ENCODE data around the gene NRTN. TPM values are rescaled to one million over a fixed set of nuclear protein-coding genes. Genes with fewer than 3 reads are reported as not detected.

NRTN gene
- total and polyA plus RNA-seq, 3 experiments from 2014 or later, result 0.26 TPM; not detected in 1

- DNase-seq, result no peak
- Mint-ChIP-seq H3K4me3 (no peak overlapping the region), H3K27me3 (peaks cover 0 to 4% of the 10 kb centered on the region in 2 donors), H3K9me3 (no peaks in the 10 kb centered on the region), H3K4me1 (peaks cover 0 to 5% (median under 1%) of the 10 kb centered on the region in 3 donors), H3K36me3 (no peaks in the 10 kb centered on the region), H3K27ac (no peak overlapping the region)
- H3K4me3 ChIP-seq (ENCODE audit: low read length), result no peak overlapping the region
- no peak overlapping the region for H3K27ac ChIP-seq (ENCODE audit: low read depth, low read length)
- peaks cover 2% of the 10 kb centered on the region for H3K4me1 ChIP-seq (ENCODE audit: insufficient read depth, low read length)
- ChIA-PET CTCF (interaction anchor here (1.7 kb wide), 2 partner anchors 16 to 212 kb away, joined by 3 to 4 read pairs; no protein-coding TSS in a partner anchor), POLR2A (no interaction called here)
- H3K27me3 ChIP-seq (ENCODE audit: insufficient read depth, low read length, poor library complexity, severe bottlenecking), result no peaks in the 10 kb centered on the region
- H3K36me3 ChIP-seq (ENCODE audit: insufficient read depth, low read length), result no peaks in the 10 kb centered on the region
- no peaks in the 10 kb centered on the region for H3K9me3 ChIP-seq (ENCODE audit: low read length)
Observed at GRCh38 chr19:5809469-5809868, 4.6 kb downstream of the NRTN start.

GRCh38 chr19:5811117-5811516 is 6.2 kb downstream of the NRTN start:
- Histone ChIP-seq H3K27ac (ENCODE audit: low read depth, low read length) (no peak overlapping the region), H3K27me3 (ENCODE audit: insufficient read depth, low read length, poor library complexity, severe bottlenecking) (no peaks in the 10 kb centered on the region), H3K4me1 (ENCODE audit: insufficient read depth, low read length) (no peaks in the 10 kb centered on the region), H3K4me3 (ENCODE audit: low read length) (no peak overlapping the region), H3K36me3 (ENCODE audit: insufficient read depth, low read length) (no peaks in the 10 kb centered on the region), H3K9me3 (ENCODE audit: low read length) (no peaks in the 10 kb centered on the region)
- H3K36me3 Mint-ChIP-seq, result no peaks in the 10 kb centered on the region
- no peaks in the 10 kb centered on the region for H3K9me3 Mint-ChIP-seq
- DNase-seq, result no peak
- no peak overlapping the region for H3K4me3 Mint-ChIP-seq
- CTCF ChIA-PET, result no interaction called here
- peaks cover 0 to 4% of the 10 kb centered on the region in 2 donors for H3K27me3 Mint-ChIP-seq
- POLR2A ChIA-PET, result no interaction called here
- H3K27ac Mint-ChIP-seq, result no peak overlapping the region
- H3K4me1 Mint-ChIP-seq, result no peaks in the 10 kb centered on the region

- Histone ChIP-seq H3K4me1 (ENCODE audit: insufficient read depth, low read length) (no peaks in the 10 kb centered on the region), H3K9me3 (ENCODE audit: low read length) (no peaks in the 10 kb centered on the region), H3K27me3 (ENCODE audit: insufficient read depth, low read length, poor library complexity, severe bottlenecking) (no peaks in the 10 kb centered on the region), H3K27ac (ENCODE audit: low read depth, low read length) (no peak overlapping the region), H3K4me3 (ENCODE audit: low read length) (no peak overlapping the region), H3K36me3 (ENCODE audit: insufficient read depth, low read length) (no peaks in the 10 kb centered on the region)
- Mint-ChIP-seq H3K36me3 (no peaks in the 10 kb centered on the region), H3K4me1 (no peaks in the 10 kb centered on the region), H3K27me3 (peaks cover 0 to 9% of the 10 kb centered on the region in 2 donors), H3K9me3 (no peaks in the 10 kb centered on the region), H3K27ac (no peak overlapping the region), H3K4me3 (no peak overlapping the region)
- CTCF ChIA-PET, result no interaction called here
- DNase-seq, result no peak
- POLR2A ChIA-PET, result no interaction called here
Observed at GRCh38 chr19:5814123-5814851, 9.4 kb downstream of the NRTN start.

GRCh38 chr19:5814852-5815246 is 10.0 kb downstream of the NRTN start:
- H3K9me3 Mint-ChIP-seq, result no peaks in the 10 kb centered on the region
- Histone ChIP-seq H3K27me3 (ENCODE audit: insufficient read depth, low read length, poor library complexity, severe bottlenecking) (no peaks in the 10 kb centered on the region), H3K4me1 (ENCODE audit: insufficient read depth, low read length) (no peaks in the 10 kb centered on the region), H3K9me3 (ENCODE audit: low read length) (no peaks in the 10 kb centered on the region), H3K36me3 (ENCODE audit: insufficient read depth, low read length) (no peaks in the 10 kb centered on the region), H3K4me3 (ENCODE audit: low read length) (no peak overlapping the region), H3K27ac (ENCODE audit: low read depth, low read length) (no peak overlapping the region)
- peaks cover 0 to 7% of the 10 kb centered on the region in 2 donors for H3K27me3 Mint-ChIP-seq
- no peak overlapping the region for H3K4me3 Mint-ChIP-seq
- no peak for DNase-seq
- H3K4me1 Mint-ChIP-seq, result no peaks in the 10 kb centered on the region
- H3K27ac Mint-ChIP-seq, result no peak overlapping the region
- CTCF ChIA-PET, result no interaction called here
- POLR2A ChIA-PET, result no interaction called here
- H3K36me3 Mint-ChIP-seq, result no peaks in the 10 kb centered on the region

GRCh38 chr19:5817218-5817617 is 12.4 kb downstream of the NRTN start:
- H3K4me3 Mint-ChIP-seq, result no peak overlapping the region
- no peaks in the 10 kb centered on the region for H3K4me1 ChIP-seq (ENCODE audit: insufficient read depth, low read length)
- ChIA-PET CTCF (no interaction called here), POLR2A (no interaction called here)
- no peak overlapping the region for H3K27ac ChIP-seq (ENCODE audit: low read depth, low read length)
- no peaks in the 10 kb centered on the region for H3K9me3 ChIP-seq (ENCODE audit: low read length)
- H3K9me3 Mint-ChIP-seq, result no peaks in the 10 kb centered on the region
- DNase-seq, result no peak
- H3K36me3 Mint-ChIP-seq, result no peaks in the 10 kb centered on the region
- no peaks in the 10 kb centered on the region for H3K27me3 ChIP-seq (ENCODE audit: insufficient read depth, low read length, poor library complexity, severe bottlenecking)
- peak overlapping the region in 1 of 8 donors; percentile 73 for H3K27ac Mint-ChIP-seq
- no peaks in the 10 kb centered on the region for H3K36me3 ChIP-seq (ENCODE audit: insufficient read depth, low read length)
- no peak overlapping the region for H3K4me3 ChIP-seq (ENCODE audit: low read length)
- H3K4me1 Mint-ChIP-seq, result no peaks in the 10 kb centered on the region
- peaks cover 3 to 10% of the 10 kb centered on the region in 2 donors for H3K27me3 Mint-ChIP-seq

- Mint-ChIP-seq H3K4me1 (no peaks in the 10 kb centered on the region), H3K36me3 (no peaks in the 10 kb centered on the region), H3K4me3 (no peak overlapping the region), H3K9me3 (no peaks in the 10 kb centered on the region), H3K27me3 (peaks cover 3 to 15% of the 10 kb centered on the region in 2 donors), H3K27ac (no peak overlapping the region)
- ChIA-PET POLR2A (interaction anchor here (0.6 kb wide), 1 partner anchor 10 kb away, joined by 3 read pairs; no protein-coding TSS in a partner anchor), CTCF (interaction anchor here (1.3 kb wide), 1 partner anchor 12 kb away, joined by 3 read pairs; no protein-coding TSS in a partner anchor)
- Histone ChIP-seq H3K36me3 (ENCODE audit: insufficient read depth, low read length) (no peaks in the 10 kb centered on the region), H3K4me1 (ENCODE audit: insufficient read depth, low read length) (no peaks in the 10 kb centered on the region), H3K9me3 (ENCODE audit: low read length) (no peaks in the 10 kb centered on the region), H3K27me3 (ENCODE audit: insufficient read depth, low read length, poor library complexity, severe bottlenecking) (no peaks in the 10 kb centered on the region), H3K27ac (ENCODE audit: low read depth, low read length) (no peak overlapping the region), H3K4me3 (ENCODE audit: low read length) (no peak overlapping the region)
- no peak for DNase-seq
Observed at GRCh38 chr19:5818594-5818993, 13.7 kb downstream of the NRTN start.

GRCh38 chr19:5820785-5821184 is 15.9 kb downstream of the NRTN start:
- no peaks in the 10 kb centered on the region for H3K4me1 ChIP-seq (ENCODE audit: insufficient read depth, low read length)
- DNase-seq, result no peak
- H3K4me3 Mint-ChIP-seq, result no peak overlapping the region
- no peaks in the 10 kb centered on the region for H3K36me3 ChIP-seq (ENCODE audit: insufficient read depth, low read length)
- no peaks in the 10 kb centered on the region for H3K36me3 Mint-ChIP-seq
- no peaks in the 10 kb centered on the region for H3K27me3 ChIP-seq (ENCODE audit: insufficient read depth, low read length, poor library complexity, severe bottlenecking)
- H3K4me1 Mint-ChIP-seq, result no peaks in the 10 kb centered on the region
- H3K4me3 ChIP-seq (ENCODE audit: low read length), result no peak overlapping the region
- no peaks in the 10 kb centered on the region for H3K9me3 Mint-ChIP-seq
- H3K9me3 ChIP-seq (ENCODE audit: low read length), result no peaks in the 10 kb centered on the region
- H3K27me3 Mint-ChIP-seq, result peaks cover 3 to 15% of the 10 kb centered on the region in 2 donors
- CTCF ChIA-PET, result interaction anchor here (1.8 kb wide), 1 partner anchor 17 kb away, joined by 6 read pairs; no protein-coding TSS in a partner anchor
- H3K27ac Mint-ChIP-seq, result no peak overlapping the region
- POLR2A ChIA-PET, result no interaction called here
- no peak overlapping the region for H3K27ac ChIP-seq (ENCODE audit: low read depth, low read length)

- Mint-ChIP-seq H3K4me1 (peaks cover 0 to 2% (median 0%) of the 10 kb centered on the region in 3 donors), H3K27ac (peak overlapping the region in 1 of 8 donors; percentile 4), H3K4me3 (peak overlapping the region in 1 of 7 donors; percentile 63), H3K27me3 (peaks cover 3 to 12% of the 10 kb centered on the region in 2 donors), H3K9me3 (no peaks in the 10 kb centered on the region), H3K36me3 (no peaks in the 10 kb centered on the region)
- no peaks in the 10 kb centered on the region for H3K27me3 ChIP-seq (ENCODE audit: insufficient read depth, low read length, poor library complexity, severe bottlenecking)
- no peak overlapping the region for H3K4me3 ChIP-seq (ENCODE audit: low read length)
- CTCF ChIA-PET, result interaction anchor here (1.8 kb wide), 1 partner anchor 18 kb away, joined by 6 read pairs; no protein-coding TSS in a partner anchor
- POLR2A ChIA-PET, result no interaction called here
- no peaks in the 10 kb centered on the region for H3K9me3 ChIP-seq (ENCODE audit: low read length)
- peaks cover 3% of the 10 kb centered on the region for H3K4me1 ChIP-seq (ENCODE audit: insufficient read depth, low read length)
- no peak overlapping the region for H3K27ac ChIP-seq (ENCODE audit: low read depth, low read length)
- DNase-seq, result no peak
- H3K36me3 ChIP-seq (ENCODE audit: insufficient read depth, low read length), result no peaks in the 10 kb centered on the region
Observed at GRCh38 chr19:5821521-5822180, 16.8 kb downstream of the NRTN start.

Measured in CD8-positive, alpha-beta memory T cell (primary cell).